Peyer's patch (tissue), 4 donors: Measurements from ENCODE around the gene LPIN1. TPM values are rescaled to one million over a fixed set of nuclear protein-coding genes. Genes with fewer than 3 reads are reported as not detected.

Source experiments
- DNase-seq, 3 donors: peaks; one replicate each; pipeline ENCODE4 v3.0.0-alpha.2; 2017 to 2019
- H3K27ac ChIP-seq, 4 donors: fragments of 200-600 bp; sonication (generic); one replicate each; pipeline ENCODE4 v1.5.1; 2016 to 2019
- H3K27me3 ChIP-seq, 2 donors: fragments of 200-600 bp; sonication (generic); one replicate each; pipeline ENCODE4 v1.5.1; 2019
- H3K36me3 ChIP-seq, 3 donors: fragments of 200-600 bp; sonication (generic); one replicate each; pipeline ENCODE4 v1.5.1; 2016 to 2019
- H3K4me1 ChIP-seq, 4 donors: fragments of 200-600 bp; sonication (generic); one replicate each; pipeline ENCODE4 v1.5.1; 2016 to 2019
- H3K4me3 ChIP-seq, 4 donors: fragments of 200-600 bp; sonication (generic); 1 replicate in 3 of 4; 2 replicates in 1 of 4; pipeline ENCODE4 v1.5.1; 2016 to 2019; ENCODE audit warnings: mild to moderate bottlenecking in 1 of 4
- H3K9me3 ChIP-seq, 4 donors: fragments of 200-600 bp; sonication (generic); one replicate each; pipeline ENCODE4 v1.5.1; 2016 to 2019; ENCODE audit warnings: mild to moderate bottlenecking in 1 of 4
- CTCF ChIP-seq, 6 experiments: fragments of 450-650 bp in 4 of 6; fragments of 200-600 bp in 2 of 6; sonication (generic) in 1 of 6; IDR thresholded peaks; one replicate each; pipeline ENCODE4 v1.5.1; 2017 to 2019; ENCODE audit warnings: antibody characterized with exemption in 6 of 6, mild to moderate bottlenecking in 3 of 6, moderate library complexity in 1 of 6
- POLR2A ChIP-seq, 2 donors: fragments of 450-650 bp; IDR thresholded peaks; one replicate each; pipeline ENCODE4 v1.5.1; 2017; ENCODE audit warnings: antibody characterized with exemption in 2 of 2, mild to moderate bottlenecking in 2 of 2, moderate library complexity in 2 of 2
- total RNA-seq, 4 donors: library from RNA; depleted of rRNA; stranded (reverse); fragments of >200 nt; gene quantifications; one replicate each; pipeline ENCODE4 v1.1.0, GENCODE V29; 2016

LPIN1 gene
- total RNA-seq, 4 donors from 2014 or later = 28.7 to 69.3 (median 44.0) TPM

- no peak for TF ChIP-seq POLR2A (IDR thresholded peaks at IDR 0.05)
- TF ChIP-seq CTCF (IDR thresholded peaks at IDR 0.05) = no peak
- Histone ChIP-seq H3K36me3 (no peaks in the 10 kb centered on the region), H3K9me3 (no peaks in the 10 kb centered on the region), H3K4me1 (no peaks in the 10 kb centered on the region), H3K27ac (no peak overlapping the region), H3K4me3 (no peak overlapping the region), H3K27me3 (no peaks in the 10 kb centered on the region)
- DNase-seq = no peak
These were observed 103.7 kb downstream of the LPIN1 start for GRCh38 chr2:11850082-11850481.

GRCh38 chr2:11852526-11853196, 106.2 kb downstream of the LPIN1 start:
- no peaks in the 10 kb centered on the region for H3K36me3 ChIP-seq
- H3K27me3 ChIP-seq = no peaks in the 10 kb centered on the region
- H3K4me1 ChIP-seq = no peaks in the 10 kb centered on the region
- no peak overlapping the region for H3K27ac ChIP-seq
- TF ChIP-seq POLR2A (IDR thresholded peaks at IDR 0.05) (no peak), CTCF (IDR thresholded peaks at IDR 0.05) (no peak)
- no peak for DNase-seq
- H3K9me3 ChIP-seq = no peaks in the 10 kb centered on the region
- no peak overlapping the region for H3K4me3 ChIP-seq

- no peaks in the 10 kb centered on the region for H3K27me3 ChIP-seq
- no peaks in the 10 kb centered on the region for H3K36me3 ChIP-seq
- TF ChIP-seq POLR2A (IDR thresholded peaks at IDR 0.05) = no peak
- TF ChIP-seq CTCF (IDR thresholded peaks at IDR 0.05) = no peak
- DNase-seq = no peak
- no peaks in the 10 kb centered on the region for H3K9me3 ChIP-seq
- H3K4me1 ChIP-seq = no peaks in the 10 kb centered on the region
- no peak overlapping the region for H3K4me3 ChIP-seq
- H3K27ac ChIP-seq = no peak overlapping the region
These were observed 106.8 kb downstream of the LPIN1 start for GRCh38 chr2:11853197-11853588.

GRCh38 chr2:11855064-11855760, 108.8 kb downstream of the LPIN1 start:
- Histone ChIP-seq H3K27ac (no peak overlapping the region), H3K27me3 (no peaks in the 10 kb centered on the region), H3K4me3 (no peak overlapping the region), H3K9me3 (no peaks in the 10 kb centered on the region), H3K4me1 (no peaks in the 10 kb centered on the region), H3K36me3 (no peaks in the 10 kb centered on the region)
- no peak for DNase-seq
- TF ChIP-seq CTCF (IDR thresholded peaks at IDR 0.05) (no peak), POLR2A (IDR thresholded peaks at IDR 0.05) (no peak)

GRCh38 chr2:11856095-11856494, 109.7 kb downstream of the LPIN1 start:
- H3K4me1 ChIP-seq = no peaks in the 10 kb centered on the region
- TF ChIP-seq POLR2A (IDR thresholded peaks at IDR 0.05) (no peak), CTCF (IDR thresholded peaks at IDR 0.05) (no peak)
- H3K27me3 ChIP-seq = no peaks in the 10 kb centered on the region
- no peak overlapping the region for H3K4me3 ChIP-seq
- no peaks in the 10 kb centered on the region for H3K9me3 ChIP-seq
- no peak for DNase-seq
- no peak overlapping the region for H3K27ac ChIP-seq
- no peaks in the 10 kb centered on the region for H3K36me3 ChIP-seq
